GM12891 (cell line): ENCODE data around the gene PAPSS2.

ENCODE experiments used
- PAX5 ChIP-seq: IDR thresholded peaks from 2 replicates; pipeline ENCODE4 v1.6.1; 2011; ENCODE audit warnings: low read length, moderate library complexity, mild to moderate bottlenecking; ENCODE audit not compliant: insufficient read depth, severe bottlenecking
- POLR2A ChIP-seq: IDR thresholded peaks from 2 replicates; pipeline ENCODE4 v1.6.1; 2011; ENCODE audit warnings: low read depth, low read length, control low read depth
- POLR2AphosphoS5 ChIP-seq: IDR thresholded peaks from 2 replicates; pipeline ENCODE4 v1.6.1; 2011; ENCODE audit warnings: low read depth, low read length, control low read depth
- POU2F2 ChIP-seq: IDR thresholded peaks from 2 replicates; pipeline ENCODE4 v1.6.1; 2011; ENCODE audit warnings: low read depth, mild to moderate bottlenecking, control low read depth, low read length, moderate library complexity
- SPI1 ChIP-seq: IDR thresholded peaks from 2 replicates; pipeline ENCODE4 v1.6.1; 2011; ENCODE audit warnings: low read depth, low read length, control low read depth
- TAF1 ChIP-seq: IDR thresholded peaks from 2 replicates; pipeline ENCODE4 v1.6.1; 2011; ENCODE audit warnings: low read depth, low read length, control low read depth

DNA sequence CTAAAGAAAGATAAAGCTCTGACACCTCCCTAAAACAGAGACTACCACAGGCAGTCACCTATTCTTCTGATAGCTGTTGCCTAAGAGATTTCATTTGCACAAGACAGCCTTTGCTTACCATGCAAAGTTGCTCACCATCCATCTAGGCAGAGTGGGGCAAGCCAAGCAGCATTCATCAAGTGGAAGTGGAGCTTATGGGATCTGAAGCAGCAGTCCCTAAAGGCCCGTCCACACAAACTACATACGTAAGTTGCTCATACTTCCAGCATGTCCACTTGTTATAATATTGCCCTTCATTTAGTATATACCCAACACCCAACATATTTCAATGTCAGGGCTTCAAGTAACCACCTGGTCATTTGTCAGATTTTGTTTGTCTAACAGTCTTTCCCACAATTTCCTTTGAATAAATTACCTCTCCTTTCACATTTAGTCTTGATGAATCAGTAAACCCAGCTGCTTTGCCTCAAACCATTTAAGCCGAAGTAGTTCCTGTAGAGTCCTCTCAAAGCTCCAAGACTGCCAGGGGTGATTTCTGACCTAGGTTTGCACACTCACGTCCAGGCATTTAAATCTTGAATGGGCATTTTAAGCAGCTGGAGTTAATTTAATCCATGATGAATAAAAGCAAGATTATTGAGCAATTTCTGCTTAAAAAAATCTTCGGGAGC lies 90.5 kb downstream of the PAPSS2 start:
- TF ChIP-seq SPI1, result no peak
- peak; percentile 40 for TF ChIP-seq POLR2AphosphoS5
- TF ChIP-seq POLR2A, result no peak
- TF ChIP-seq TAF1, result no peak
- no peak for TF ChIP-seq POU2F2
- TF ChIP-seq PAX5, result no peak
